Measurements from ENCODE around the gene PRX.
"Not testable (repeated sequence)": the region's sequence is repeated elsewhere in the genome, so short reads cannot be mapped to it uniquely, and the experiment has no call there.

The PRX gene

DNA sequence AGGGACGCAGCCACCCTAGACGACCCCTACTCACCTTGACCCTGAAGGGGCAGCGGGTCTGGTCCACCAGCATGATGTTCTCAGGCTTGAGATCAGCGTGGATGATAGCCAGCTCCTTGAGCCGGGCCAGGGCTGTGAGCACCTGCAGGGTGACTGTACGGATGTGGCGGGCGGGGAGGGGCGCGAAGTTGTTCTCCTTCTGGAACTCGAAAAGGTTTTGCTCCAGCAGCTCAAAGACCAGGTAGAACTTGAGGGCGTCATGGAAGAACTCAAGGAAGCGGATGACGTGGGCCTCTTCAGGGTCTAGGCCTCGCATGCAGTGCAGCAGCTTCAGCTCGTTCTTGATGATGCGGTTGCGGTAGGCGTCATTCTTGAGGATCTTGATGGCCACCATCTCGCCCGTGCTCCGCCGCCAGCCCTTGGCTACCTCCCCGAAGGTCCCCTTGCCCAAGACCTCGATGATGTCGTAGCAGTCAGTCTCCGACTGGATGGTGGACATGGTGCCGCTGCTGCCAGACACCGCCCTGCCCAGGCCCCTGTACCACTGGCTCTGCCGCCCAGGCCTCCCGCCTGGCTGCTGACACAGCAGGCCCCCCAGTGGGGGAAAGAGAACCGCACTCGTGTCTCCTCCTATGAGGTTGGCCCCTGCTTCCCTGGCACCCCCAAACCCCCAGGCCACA is 23.6 kb downstream of the PRX start:
- DNase-seq (ENCODE audit: low read depth in 1 of 2, low spot score in 1 of 2): no peak

DNA sequence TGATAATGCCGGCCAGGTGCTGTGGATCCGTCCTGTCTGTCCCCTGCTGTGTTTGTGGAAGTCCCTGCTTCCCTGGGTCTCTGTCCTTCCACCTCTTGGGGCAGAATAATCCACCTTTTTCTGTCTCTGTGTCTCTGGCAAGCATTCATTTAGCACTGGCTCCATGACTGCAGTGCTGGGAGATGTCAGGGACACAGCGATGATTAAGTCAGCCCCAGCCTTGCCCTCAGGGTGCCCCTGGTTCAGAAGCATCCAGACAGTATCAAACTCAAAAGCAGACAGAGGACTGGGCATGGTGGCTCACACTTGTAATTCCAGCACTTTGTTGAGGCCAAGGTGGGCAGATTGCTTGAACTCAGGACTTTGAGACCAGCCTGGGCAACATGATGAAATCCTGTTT is 24.7 kb downstream of the PRX start:
- DNase-seq (ENCODE audit: low read depth in 1 of 2, low spot score in 1 of 2): no peak

DNA sequence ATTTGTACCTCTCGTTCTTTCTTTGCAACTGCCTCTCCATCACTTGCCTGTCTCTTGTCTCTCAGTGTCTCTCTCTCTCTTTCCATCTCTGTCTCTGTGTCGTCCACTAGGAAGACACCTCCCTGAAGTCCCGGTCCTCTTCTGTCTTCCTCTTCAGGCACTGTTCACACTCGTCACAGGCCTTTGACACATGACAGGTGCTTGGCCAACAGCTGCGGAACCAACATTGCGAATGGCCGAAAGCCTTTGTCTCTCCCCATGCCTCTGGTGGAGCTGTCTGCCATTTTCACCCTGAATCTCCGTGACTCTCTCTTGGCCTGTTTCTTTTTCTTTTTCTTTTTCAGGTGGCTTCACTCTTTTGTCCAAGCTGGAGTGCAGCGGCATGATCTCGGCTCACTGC is 26.0 kb downstream of the PRX start:
- no peak for DNase-seq (ENCODE audit: low read depth in 1 of 2, low spot score in 1 of 2)

GRCh38 chr19:40383668-40384248 is 29.4 kb downstream of the PRX start:
- DNase-seq (ENCODE audit: low read depth in 1 of 2, low spot score in 1 of 2): no peak

- DNase-seq (ENCODE audit: low read depth in 1 of 2, low spot score in 1 of 2): no peak
Observed at GRCh38 chr19:40381321-40381720, 31.9 kb downstream of the PRX start.

DNA sequence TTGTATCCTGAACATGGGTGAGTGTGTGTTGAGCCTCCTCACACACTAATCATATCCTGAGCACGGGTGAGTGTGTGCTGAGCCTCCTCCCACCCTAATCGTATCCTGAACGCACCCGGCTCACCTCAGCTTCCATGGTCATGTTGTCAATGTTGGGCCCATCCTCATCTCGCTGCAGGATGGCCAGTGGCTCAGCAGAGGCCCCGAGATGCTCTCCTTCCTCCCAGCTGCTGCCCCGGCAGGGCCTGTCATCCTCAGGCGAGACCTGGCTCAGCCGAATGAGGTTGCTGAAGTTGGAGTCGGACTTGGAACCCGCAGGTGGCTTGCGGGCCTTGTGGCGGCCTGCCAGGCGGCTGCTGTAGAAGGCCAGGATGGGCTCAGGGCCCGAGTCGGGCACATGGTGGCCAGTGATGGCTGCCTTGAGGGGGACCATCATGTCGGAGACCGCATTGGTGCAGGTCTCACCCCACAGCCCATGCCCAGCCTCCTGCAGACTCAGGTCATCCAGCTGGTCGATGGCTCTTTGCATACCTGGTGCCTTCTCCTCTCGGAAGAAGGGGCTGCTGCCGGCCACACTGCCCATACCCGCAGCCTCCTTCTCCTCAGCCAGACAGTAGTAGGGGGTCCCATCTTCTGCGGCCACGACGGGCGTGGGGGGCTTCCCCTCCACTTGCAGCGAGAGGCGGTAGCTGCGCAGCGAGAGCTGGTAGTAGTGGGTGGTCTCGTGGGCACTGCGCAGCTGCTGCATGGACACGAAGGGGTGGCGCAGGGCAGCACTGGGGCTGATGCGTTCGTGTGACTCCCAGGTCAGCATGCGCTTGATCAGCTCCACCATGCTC is 32.8 kb downstream of the PRX start:
- DNase-seq (ENCODE audit: low read depth in 1 of 2, low spot score in 1 of 2): no peak

- DNase-seq (ENCODE audit: low read depth in 1 of 2, low spot score in 1 of 2): no peak
Observed at GRCh38 chr19:40379446-40380198, 33.6 kb downstream of the PRX start.

- no peak for DNase-seq (ENCODE audit: low read depth in 1 of 2, low spot score in 1 of 2)
Observed at GRCh38 chr19:40378509-40378908, 34.7 kb downstream of the PRX start.

DNA sequence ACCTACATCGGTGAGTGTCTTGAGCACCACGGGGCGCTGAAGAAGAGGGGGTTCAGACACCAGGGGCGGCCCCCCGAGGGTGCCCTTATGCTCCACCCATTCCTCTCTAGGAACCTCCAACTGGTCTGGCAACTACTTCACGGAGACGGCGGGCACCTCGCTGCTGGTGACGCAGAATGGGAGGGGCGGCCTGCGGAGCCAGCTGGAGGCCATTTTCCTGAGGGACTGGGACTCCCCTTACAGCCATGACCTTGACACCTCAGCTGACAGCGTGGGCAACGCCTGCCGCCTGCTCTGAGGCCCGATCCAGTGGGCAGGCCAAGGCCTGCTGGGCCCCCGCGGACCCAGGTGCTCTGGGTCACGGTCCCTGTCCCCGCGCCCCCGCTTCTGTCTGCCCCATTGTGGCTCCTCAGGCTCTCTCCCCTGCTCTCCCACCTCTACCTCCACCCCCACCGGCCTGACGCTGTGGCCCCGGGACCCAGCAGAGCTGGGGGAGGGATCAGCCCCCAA is 35.2 kb downstream of the PRX start:
- DNase-seq (ENCODE audit: low read depth in 1 of 2, low spot score in 1 of 2): no peak

- no peak for DNase-seq (ENCODE audit: low read depth in 1 of 2, low spot score in 1 of 2)
Observed at GRCh38 chr19:40376286-40376862, 36.8 kb downstream of the PRX start.

DNA sequence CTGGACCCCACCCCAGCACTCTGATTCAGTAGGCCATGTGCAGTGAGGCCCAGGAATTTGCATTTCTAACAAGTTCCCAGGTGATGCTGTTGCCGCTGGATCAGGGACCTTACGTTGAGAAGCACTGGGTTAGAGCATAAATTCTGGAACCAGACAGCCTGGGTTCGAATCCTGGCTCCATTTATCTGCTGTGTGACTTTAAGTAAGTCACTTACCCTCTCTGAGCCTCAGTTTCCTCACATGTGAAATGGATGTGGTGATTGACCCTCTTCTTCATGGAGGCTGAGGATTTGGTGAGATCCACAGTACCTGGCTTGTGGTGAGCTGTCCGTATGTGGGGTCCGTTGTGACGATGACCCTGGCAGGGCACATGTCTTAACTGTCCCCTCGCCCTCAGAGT is 39.1 kb downstream of the PRX start:
- no peak for DNase-seq (ENCODE audit: low read depth in 1 of 2, low spot score in 1 of 2)

DNA sequence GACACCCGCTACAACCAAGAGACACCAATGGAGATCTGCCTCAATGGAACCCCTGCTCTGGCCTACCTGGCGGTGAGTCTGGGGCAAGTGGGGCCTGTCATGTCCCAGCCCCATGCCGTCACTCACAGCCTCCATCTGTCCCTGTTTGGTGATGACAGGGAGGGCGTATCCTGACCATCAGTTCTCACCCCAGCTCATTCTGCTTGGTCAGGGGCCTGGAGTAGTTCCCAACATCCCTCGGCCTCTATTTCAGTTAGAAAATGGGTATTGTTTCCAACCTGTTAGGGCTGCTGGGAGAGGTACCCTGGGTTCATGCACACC is 41.4 kb downstream of the PRX start:
- DNase-seq (ENCODE audit: low read depth in 1 of 2, low spot score in 1 of 2): no peak

DNA sequence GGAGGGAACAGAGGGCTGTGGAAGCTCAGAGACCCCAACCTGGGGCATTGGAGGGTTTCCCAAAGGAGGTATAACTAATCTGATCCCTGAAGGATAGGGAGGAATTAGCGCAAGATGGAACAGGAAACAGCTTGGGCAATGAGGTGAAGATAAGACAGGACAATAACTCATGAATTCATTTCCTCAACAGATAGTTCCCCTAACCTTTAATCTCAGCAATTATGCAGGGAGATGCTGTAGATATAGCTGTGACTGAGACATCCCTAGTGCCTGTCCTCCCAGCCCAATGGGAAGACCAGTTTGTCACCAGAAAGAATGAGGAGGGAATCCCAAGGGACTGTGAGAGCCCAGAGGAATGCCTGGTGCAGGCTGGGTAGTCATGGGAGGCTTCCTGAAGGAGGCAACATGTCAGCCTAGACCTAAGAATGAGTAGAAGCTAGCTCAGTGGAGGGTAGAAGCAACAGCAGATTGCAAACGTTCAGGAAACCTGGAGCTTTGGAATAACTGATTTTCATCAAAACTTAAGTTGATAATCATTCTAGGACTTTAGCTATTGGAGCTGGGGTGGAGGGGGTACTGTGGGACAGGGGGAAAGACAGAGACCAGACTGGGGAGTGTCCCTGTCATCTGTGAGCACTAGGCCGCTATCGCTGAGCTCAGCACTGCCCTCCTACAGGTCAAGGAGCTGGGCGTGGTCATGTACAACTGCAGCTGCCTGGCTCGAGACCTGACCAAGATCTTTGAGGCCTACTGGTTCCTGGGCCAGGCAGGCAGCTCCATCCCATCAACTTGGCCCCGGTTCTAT is 42.0 kb downstream of the PRX start:
- no peak for DNase-seq (ENCODE audit: low read depth in 1 of 2, low spot score in 1 of 2)

DNA sequence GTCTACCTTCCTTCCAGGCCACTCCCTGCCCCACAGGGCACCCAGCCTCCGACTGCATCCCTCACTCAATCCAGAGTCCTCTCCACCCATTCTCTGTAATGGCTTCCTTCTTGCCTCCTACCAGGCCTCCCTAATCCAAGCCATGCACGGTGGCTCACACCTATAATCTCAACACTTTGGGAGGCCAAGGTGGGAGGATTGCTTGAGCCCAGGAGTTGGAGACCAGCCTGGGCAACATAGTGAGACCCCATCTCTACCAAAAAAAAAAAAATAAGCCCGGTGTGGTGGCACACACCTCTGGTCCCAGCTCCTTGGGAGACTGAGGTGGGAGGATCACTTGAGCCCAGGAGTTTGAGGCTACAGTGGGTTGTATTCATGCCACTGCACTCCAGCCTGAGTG is 42.9 kb downstream of the PRX start:
- DNase-seq (ENCODE audit: low read depth in 1 of 2, low spot score in 1 of 2): not testable (repeated sequence)

GRCh38 chr19:40369797-40370196 is 43.4 kb downstream of the PRX start:
- DNase-seq (ENCODE audit: low read depth in 1 of 2, low spot score in 1 of 2): no peak

- DNase-seq (ENCODE audit: low read depth in 1 of 2, low spot score in 1 of 2): no peak
Observed at GRCh38 chr19:40367577-40368434, 45.4 kb downstream of the PRX start.

GRCh38 chr19:40366697-40367561 is 46.2 kb downstream of the PRX start:
- DNase-seq (ENCODE audit: low read depth in 1 of 2, low spot score in 1 of 2): no peak

DNA sequence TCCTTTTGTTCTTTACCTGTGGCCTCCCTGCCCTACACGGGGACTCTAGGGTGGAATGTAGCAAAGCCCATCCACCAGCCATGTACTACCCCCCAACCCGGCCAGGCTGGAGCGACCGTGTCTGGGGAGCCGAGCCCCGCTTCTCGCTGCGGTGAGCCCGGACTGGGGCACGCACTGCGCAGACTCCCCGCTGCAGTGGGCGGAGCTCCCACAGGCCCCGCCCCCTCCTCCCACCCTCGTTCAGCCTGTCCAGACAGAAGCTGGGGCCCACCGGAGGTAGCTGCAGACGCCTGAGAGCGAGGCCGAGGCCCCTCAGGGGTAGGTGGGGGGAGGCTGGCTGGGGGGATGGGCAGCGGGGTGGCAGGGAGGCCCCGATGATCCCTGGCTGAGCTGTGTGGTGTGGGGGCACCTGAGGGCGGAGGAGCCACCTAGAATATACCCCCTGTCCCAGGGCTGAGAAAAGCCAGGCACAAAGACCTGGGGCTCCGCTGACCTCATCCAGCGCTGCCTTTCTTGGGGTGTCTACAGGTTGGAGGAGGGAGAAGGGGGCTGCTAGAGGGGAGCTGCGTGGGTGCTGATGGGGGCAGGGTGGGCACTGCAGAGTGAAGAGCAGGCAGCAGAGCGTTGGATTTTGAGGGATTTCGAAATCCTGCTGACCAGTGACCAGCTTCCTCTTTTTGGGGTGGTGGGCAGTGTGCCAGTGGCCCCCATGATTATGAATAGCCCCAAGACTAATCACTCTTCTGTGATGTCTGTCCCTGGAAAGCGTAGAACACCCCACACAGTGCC is 47.4 kb downstream of the PRX start:
- DNase-seq (ENCODE audit: low read depth in 1 of 2, low spot score in 1 of 2): peak in 1 of 2 donors; percentile 14

Data from activated T-helper 1 cell treated with anti-CD3 and anti-CD28 coated beads, Interleukin-2, amount 50 U/mL, for 16 hours (primary cell).